T follicular helper cell (primary cell): ENCODE measurements around the gene NAXD.
"Not testable (repeated sequence)": the region's sequence is repeated elsewhere in the genome, so short reads cannot be mapped to it uniquely, and the experiment has no call there.

Source experiments
- DNase-seq: peaks from one replicate; pipeline ENCODE4 v3.0.0-alpha.2; 2020; ENCODE audit warnings: low read depth

NAXD gene

GRCh38 chr13:110664673-110665072 is 49.3 kb downstream of the NAXD start:
- DNase-seq, result no peak

GRCh38 chr13:110665491-110666254 is 50.3 kb downstream of the NAXD start:
- no peak for DNase-seq

GRCh38 chr13:110666255-110666533 is 50.8 kb downstream of the NAXD start:
- DNase-seq, result no peak

GRCh38 chr13:110669036-110669435 is 53.7 kb downstream of the NAXD start:
- DNase-seq, result no peak

- not testable (repeated sequence) for DNase-seq
Observed at GRCh38 chr13:110669814-110670213, 54.5 kb downstream of the NAXD start.

GRCh38 chr13:110676595-110677587 is 61.5 kb downstream of the NAXD start:
- no peak for DNase-seq

- DNase-seq, result no peak
Observed at GRCh38 chr13:110677731-110678545, 62.6 kb downstream of the NAXD start.

- no peak for DNase-seq
Observed at GRCh38 chr13:110680852-110681251, 65.5 kb downstream of the NAXD start.

- DNase-seq, result no peak
Observed at GRCh38 chr13:110681868-110682550, 66.7 kb downstream of the NAXD start.

GRCh38 chr13:110682746-110683145 is 67.4 kb downstream of the NAXD start:
- DNase-seq, result no peak

- no peak for DNase-seq
Observed at GRCh38 chr13:110683203-110683883, 68.0 kb downstream of the NAXD start.

- no peak for DNase-seq
Observed at GRCh38 chr13:110683921-110684320, 68.6 kb downstream of the NAXD start.

- DNase-seq, result no peak
Observed at GRCh38 chr13:110684388-110685056, 69.2 kb downstream of the NAXD start.

GRCh38 chr13:110685305-110686020 is 70.1 kb downstream of the NAXD start:
- DNase-seq, result no peak

- no peak for DNase-seq
Observed at GRCh38 chr13:110687736-110688135, 72.4 kb downstream of the NAXD start.

GRCh38 chr13:110689041-110689440 is 73.7 kb downstream of the NAXD start:
- no peak for DNase-seq
